PC-3 (cell line): ENCODE measurements around the gene IFT81.

Source experiments
- CTCF ChIP-seq: fragments of 300-600 bp; sonication (generic); conservative IDR thresholded peaks from 2 replicates; pipeline ENCODE4 v1.5.1; 2017; ENCODE audit warnings: antibody characterized with exemption, low read depth, mild to moderate bottlenecking, low read length
- EZH2 ChIP-seq: fragments of 300-600 bp; sonication (generic); IDR thresholded peaks from one replicate; pipeline ENCODE4 v1.6.1; 2017; ENCODE audit warnings: antibody characterized with exemption, mild to moderate bottlenecking, low read length; ENCODE audit not compliant: unreplicated experiment

- TF ChIP-seq CTCF, result no peak
- TF ChIP-seq EZH2, result no peak
These were observed 14.9 kb upstream of the IFT81 start for GRCh38 chr12:110109037-110109836.
